H1 (cell line): ENCODE results near the gene CUL4B. TPM values are rescaled to one million over a fixed set of nuclear protein-coding genes. Genes with fewer than 3 reads are reported as not detected.

Experiments used
- CTCF ChIA-PET: fragments of 300-600 bp; sonication (Branson Sonifier 250); formaldehyde crosslinking; loops from one replicate; lab custom pipeline; 2021; ENCODE audit not compliant: partially characterized antibody; lab: Charles Lee
- POLR2A ChIA-PET: fragments of 300-600 bp; sonication (Branson Sonifier 250); formaldehyde crosslinking; loops from one replicate; lab custom pipeline; 2021; ENCODE audit warnings: inconsistent platforms; ENCODE audit not compliant: partially characterized antibody; lab: Charles Lee
- DNase-seq, 2 experiments: peaks; one replicate each; pipeline versions ENCODE4 v3.0.0 to v3.0.0-alpha.2; 2010 to 2022; ENCODE audit warnings: low spot score in 2 of 2, low read depth in 1 of 2, mixed read lengths in 1 of 2
- FAIRE-seq: peaks from 2 replicates; lab custom pipeline; 2011; peaks lifted over from hg19 to GRCh38; lab: Jason Lieb, UNC
- H2AFZ ChIP-seq: 2 replicates; pipeline ENCODE4 v1.8.1; 2012; ENCODE audit warnings: low read length, inconsistent platforms
- H2AK5ac ChIP-seq: 2 replicates; pipeline ENCODE4 v1.6.1; 2013; ENCODE audit warnings: low read depth, low read length
- H2BK120ac ChIP-seq: replicated peaks from 2 replicates; pipeline ENCODE3; 2013; ENCODE audit warnings: low read depth, low read length, inconsistent platforms
- H2BK12ac ChIP-seq: 2 replicates; pipeline ENCODE4 v1.6.1; 2013; ENCODE audit warnings: low read depth, low read length
- H2BK15ac ChIP-seq: 2 replicates; pipeline ENCODE4 v1.6.1; 2013; ENCODE audit warnings: low read length
- H2BK20ac ChIP-seq: 2 replicates; pipeline ENCODE4 v1.6.1; 2013; ENCODE audit warnings: low read length
- H2BK5ac ChIP-seq: 2 replicates; pipeline ENCODE4 v1.6.1; 2013; ENCODE audit warnings: low read depth, low read length
- H3K14ac ChIP-seq: 2 replicates; pipeline ENCODE4 v1.6.1; 2013; ENCODE audit warnings: inconsistent platforms; ENCODE audit not compliant: insufficient read length
- H3K18ac ChIP-seq: 2 replicates; pipeline ENCODE4 v1.6.1; 2013; ENCODE audit warnings: low read length; ENCODE audit errors: extremely low read depth
- H3K23ac ChIP-seq: 2 replicates; pipeline ENCODE4 v1.6.1; 2013; ENCODE audit warnings: inconsistent platforms; ENCODE audit not compliant: insufficient read length
- H3K23me2 ChIP-seq: 2 replicates; pipeline ENCODE4 v1.6.1; 2013; ENCODE audit warnings: low read depth, low read length
- H3K27ac ChIP-seq: 2 replicates; pipeline ENCODE4 v1.6.1; 2011; ENCODE audit warnings: low read depth, low read length, inconsistent platforms
- H3K27me3 ChIP-seq, 4 experiments: replicated peaks in 1 of 4; 1 replicate in 1 of 4; 2 replicates in 3 of 4; pipeline versions ENCODE4 v1.6.1 to v1.8.1; 2011 to 2013; ENCODE audit warnings: low read length in 3 of 4, mild to moderate bottlenecking in 3 of 4, inconsistent platforms in 2 of 4, mixed read lengths in 2 of 4, moderate library complexity in 1 of 4; ENCODE audit not compliant: control insufficient read depth in 3 of 4, insufficient read depth in 3 of 4; ENCODE audit errors: extremely low read depth in 1 of 4
- H3K36me3 ChIP-seq, 4 experiments: 2 replicates each; pipeline versions ENCODE4 v1.6.1 to v1.8.1; 2011 to 2013; ENCODE audit warnings: mild to moderate bottlenecking in 4 of 4, low read length in 3 of 4, moderate library complexity in 2 of 4, control low read depth in 1 of 4, inconsistent platforms in 1 of 4; ENCODE audit not compliant: insufficient read depth in 4 of 4, control insufficient read depth in 2 of 4
- H3K4ac ChIP-seq: replicated peaks from 2 replicates; pipeline ENCODE3; 2013; ENCODE audit warnings: low read length, low read depth, mixed read lengths, inconsistent platforms; ENCODE audit not compliant: insufficient read length
- H3K4me1 ChIP-seq, 4 experiments: replicated peaks in 1 of 4; 1 replicate in 1 of 4; 2 replicates in 3 of 4; pipeline versions ENCODE4 v1.6.1 to v1.8.1; 2011 to 2013; ENCODE audit warnings: low read length in 3 of 4, inconsistent platforms in 2 of 4, mixed read lengths in 1 of 4; ENCODE audit not compliant: insufficient read depth in 4 of 4, control insufficient read depth in 3 of 4
- H3K4me2 ChIP-seq, 2 experiments: 2 replicates each; pipeline versions ENCODE4 v1.6.1 to v1.8.1; 2011 to 2013; ENCODE audit warnings: low read depth in 2 of 2, low read length in 2 of 2, control low read depth in 1 of 2, inconsistent platforms in 1 of 2, mild to moderate bottlenecking in 1 of 2; ENCODE audit not compliant: insufficient read depth in 1 of 2
- H3K4me3 ChIP-seq, 4 experiments: fragments of 200-600, 300-600 bp in 1 of 4; sonication (generic), shearing (Covaris generic), sonication (Bioruptor Twin) in 1 of 4; 2 replicates each; pipeline versions ENCODE4 v1.5.1 to v1.8.1; 2011 to 2016; ENCODE audit warnings: low read length in 4 of 4, low read depth in 3 of 4, control low read depth in 2 of 4, inconsistent platforms in 2 of 4, mild to moderate bottlenecking in 2 of 4, mixed read lengths in 1 of 4, moderate library complexity in 1 of 4; ENCODE audit not compliant: insufficient read depth in 2 of 4; ENCODE audit errors: extremely low read depth in 1 of 4
- H3K56ac ChIP-seq: replicated peaks from 2 replicates; pipeline ENCODE3; 2013; ENCODE audit warnings: low read depth, mild to moderate bottlenecking, mixed read lengths, low read length, inconsistent platforms; ENCODE audit not compliant: insufficient read length
- H3K79me1 ChIP-seq: 2 replicates; pipeline ENCODE4 v1.6.1; 2013; ENCODE audit warnings: low read depth, low read length, control low read depth
- H3K79me2 ChIP-seq, 2 experiments: 2 replicates each; pipeline versions ENCODE4 v1.6.1 to v1.8.1; 2012 to 2013; ENCODE audit warnings: low read length in 2 of 2, mild to moderate bottlenecking in 2 of 2, inconsistent platforms in 1 of 2; ENCODE audit not compliant: insufficient read depth in 2 of 2, control insufficient read depth in 1 of 2
- H3K9ac ChIP-seq, 4 experiments: replicated peaks in 1 of 4; 1 replicate in 1 of 4; 2 replicates in 3 of 4; pipeline versions ENCODE4 v1.6.1 to v1.8.1; 2011 to 2013; ENCODE audit warnings: low read depth in 3 of 4, low read length in 3 of 4, control low read depth in 2 of 4, mild to moderate bottlenecking in 2 of 4, moderate library complexity in 2 of 4, inconsistent platforms in 1 of 4; ENCODE audit errors: extremely low read depth in 1 of 4
- H3K9me3 ChIP-seq, 2 experiments: 2 replicates each; pipeline versions ENCODE4 v1.6.1 to v1.8.1; 2012 to 2013; ENCODE audit warnings: mild to moderate bottlenecking in 2 of 2, moderate library complexity in 2 of 2, control low read depth in 1 of 2, inconsistent platforms in 1 of 2, low read depth in 1 of 2, low read length in 1 of 2, mixed read lengths in 1 of 2; ENCODE audit not compliant: insufficient read depth in 2 of 2
- H4K20me1 ChIP-seq, 2 experiments: replicated peaks in 1 of 2; 2 replicates each; pipeline versions ENCODE3 to v1.8.1; 2011 to 2013; ENCODE audit warnings: inconsistent platforms in 2 of 2, low read length in 2 of 2, mild to moderate bottlenecking in 1 of 2; ENCODE audit not compliant: insufficient read depth in 2 of 2, control insufficient read depth in 1 of 2
- H4K5ac ChIP-seq: 2 replicates; pipeline ENCODE4 v1.6.1; 2013; ENCODE audit warnings: low read length, low read depth, mixed read lengths, inconsistent platforms; ENCODE audit not compliant: insufficient read length
- H4K8ac ChIP-seq: 2 replicates; pipeline ENCODE4 v1.8.0; 2013; ENCODE audit warnings: mild to moderate bottlenecking, moderate library complexity, low read length, inconsistent platforms; ENCODE audit not compliant: insufficient read depth; ENCODE audit errors: extremely low read depth
- H4K91ac ChIP-seq: replicated peaks from 2 replicates; pipeline ENCODE3; 2013; ENCODE audit warnings: low read length, mixed read lengths, inconsistent platforms; ENCODE audit not compliant: insufficient read length
- CHD2 ChIP-seq: IDR thresholded peaks from 2 replicates; pipeline ENCODE4 v1.6.1; 2012; ENCODE audit warnings: low read length, improper control_type of control experiment
- PHF8 ChIP-seq: fragments of 200-600 bp; sonication (generic); conservative IDR thresholded peaks from 2 replicates; pipeline ENCODE4 v1.7.1; 2012; ENCODE audit warnings: low read depth, mild to moderate bottlenecking, inconsistent platforms, low read length, moderate library complexity
- ZNF274 ChIP-seq: IDR thresholded peaks from 2 replicates; pipeline ENCODE4 v1.7.0; 2012; ENCODE audit warnings: low read length, borderline replicate concordance; ENCODE audit errors: extremely low read depth
- WGBS, 2 experiments: shearing (Covaris generic) in 1 of 2; methylation state at CpG; one replicate each; pipeline versions ENCODE4 v1.1.6 to v1.1.7; 2013 to 2015; ENCODE audit warnings: low lambda C conversion rate in 2 of 2, mixed read lengths in 2 of 2, inconsistent platforms in 1 of 2, low coverage in 1 of 2, missing lambda C conversion rate in 1 of 2; ENCODE audit not compliant: insufficient replicate concordance in 2 of 2, insufficient coverage in 1 of 2, insufficient read length in 1 of 2; ENCODE audit errors: extremely low coverage in 1 of 2, missing lambda C conversion rate in 1 of 2; 5-methylcytosine and 5-hydroxymethylcytosine counted together
- polyA plus RNA-seq, 7 experiments: library from polyadenylated mRNA; depleted of rRNA in 3 of 7; stranded (reverse) in 5 of 7; unstranded in 2 of 7; fragments of >200 nt in 5 of 7; fragments of 200-250 nt in 2 of 7; gene quantifications; 1 replicate in 5 of 7; 2 replicates in 1 of 7; 4 replicates in 1 of 7; pipeline versions ENCODE4 v1.2.1 to v1.2.3, GENCODE V29; 2011 to 2013; ENCODE audit warnings: missing spikeins in 2 of 7, mixed read lengths in 2 of 7
- total RNA-seq: library from RNA; stranded (reverse); fragmentation: NEBNext Ultra II Directional; extraction: Animal tissue kit (Norgen Biotek cat#: 25700); gene quantifications from 2 replicates; pipeline ENCODE4 v1.2.1, GENCODE V29; 2021

CUL4B gene
- total and polyA plus RNA-seq, 2 of the 8 experiments (the other 6 are each of a cell fraction or from before 2014, with no cell fraction given), result 11.7 to 44.0 TPM

- CTCF ChIA-PET, result interaction anchor here (0.7 to 0.9 kb wide), 2 partner anchors 12 to 165 kb away, joined by 3 read pairs; no protein-coding TSS in a partner anchor
- FAIRE-seq, result no peak
- Histone ChIP-seq H2BK20ac (no peak overlapping the region), H3K23me2 (no peaks in the 10 kb centered on the region; the same call in 1 of the 2 replicates), H2BK120ac (no peak overlapping the region), H3K23ac (no peak overlapping the region), H4K8ac (no peak overlapping the region), H3K27me3 (no peaks in the 10 kb centered on the region), H3K79me2 (no peaks in the 10 kb centered on the region), H4K91ac (no peak overlapping the region), H3K9ac (no peak overlapping the region), H3K36me3 (no peaks in the 10 kb centered on the region)
- no peak for TF ChIP-seq ZNF274
- TF ChIP-seq CHD2, result no peak
- no peak for TF ChIP-seq PHF8
- TF ChIP-seq, all 59 proteins: peak for 0
- no peak overlapping the region for H3K14ac ChIP-seq
- H2AFZ ChIP-seq, result no peak overlapping the region; the same call in 1 of the 2 replicates
- no peak overlapping the region for H2AK5ac ChIP-seq
- no peaks in the 10 kb centered on the region for H3K4me1 ChIP-seq
- H4K5ac ChIP-seq, result no peak overlapping the region
- no peaks in the 10 kb centered on the region for H4K20me1 ChIP-seq
- no peak overlapping the region for H2BK12ac ChIP-seq
- no peaks in the 10 kb centered on the region for H3K79me1 ChIP-seq
- H3K4me3 ChIP-seq, result no peak overlapping the region
- no peak overlapping the region for H3K4me2 ChIP-seq
- no peak overlapping the region for H3K56ac ChIP-seq
- DNase-seq, result no peak
- H3K27ac ChIP-seq, result no peak overlapping the region
- H3K9me3 ChIP-seq, result no peaks in the 10 kb centered on the region
- no peak overlapping the region for H3K4ac ChIP-seq
- 88% methylated on average over 3 of the region's 3 CpGs; no CpG with 5 or more reads in 1 of the 2 experiments for WGBS, 2 experiments
- no peak overlapping the region for H3K18ac ChIP-seq
- H2BK5ac ChIP-seq, result no peak overlapping the region
- POLR2A ChIA-PET, result no interaction called here
- H2BK15ac ChIP-seq, result no peak overlapping the region
Observed at GRCh38 chrX:120477453-120477852, 83.3 kb downstream of the CUL4B start.
